Raji (cell line): ENCODE measurements around the gene TMEM151B.

ENCODE experiments used
- POLR2A ChIP-seq: IDR thresholded peaks from 2 replicates; pipeline ENCODE4 v1.6.1; 2011; ENCODE audit warnings: low read depth, low read length, control low read depth; ENCODE audit not compliant: insufficient read depth

The TMEM151B gene

DNA sequence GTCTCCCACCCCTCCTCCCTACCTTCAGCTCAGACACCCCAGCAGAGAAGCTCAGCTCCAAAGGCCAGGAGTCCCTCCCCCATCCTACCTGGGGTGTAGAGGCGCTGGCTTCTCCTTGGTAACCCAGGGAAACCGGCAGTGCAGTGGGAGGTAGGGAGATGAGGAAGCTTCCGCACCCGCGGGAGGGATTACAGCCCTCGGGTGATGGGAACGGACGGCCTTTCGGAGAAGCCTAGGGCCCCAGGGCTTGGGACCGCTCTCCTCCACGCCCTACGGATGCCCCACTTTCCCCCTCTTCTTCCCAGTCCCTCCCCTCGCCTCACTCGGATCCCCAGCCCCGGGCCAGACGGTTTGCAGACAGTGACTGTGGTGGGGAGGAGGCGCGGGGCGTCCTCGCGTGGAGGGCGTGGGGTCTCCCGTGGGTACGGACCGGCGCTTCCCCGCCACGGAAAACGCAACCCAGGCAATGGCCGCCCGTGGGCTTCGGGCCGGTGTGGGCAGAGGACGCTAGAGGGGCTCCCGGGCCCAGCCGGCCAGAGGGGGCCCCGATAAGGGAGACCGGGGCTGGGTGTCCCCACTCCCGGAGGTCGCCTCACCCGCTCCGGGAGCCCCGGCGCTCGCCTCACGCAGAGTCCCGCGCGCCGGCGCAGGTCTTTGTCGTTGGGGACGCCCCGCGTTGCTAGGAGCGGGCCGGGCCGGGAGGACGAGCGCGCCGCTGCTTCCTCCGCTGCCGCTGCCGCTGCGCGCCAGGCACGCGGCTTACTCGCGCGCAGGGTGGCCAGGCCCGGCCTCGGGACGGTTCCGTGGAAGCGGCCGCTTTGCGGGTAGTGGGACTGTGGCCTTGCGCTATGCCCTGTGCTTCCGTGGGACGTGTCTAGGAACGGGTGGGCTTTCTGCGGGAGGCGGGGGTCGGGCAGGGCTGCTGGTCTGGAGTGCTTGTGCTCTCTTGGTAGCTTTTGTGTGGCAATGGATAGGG lies 27.1 kb downstream of the TMEM151B start:
- no peak for TF ChIP-seq POLR2A

DNA sequence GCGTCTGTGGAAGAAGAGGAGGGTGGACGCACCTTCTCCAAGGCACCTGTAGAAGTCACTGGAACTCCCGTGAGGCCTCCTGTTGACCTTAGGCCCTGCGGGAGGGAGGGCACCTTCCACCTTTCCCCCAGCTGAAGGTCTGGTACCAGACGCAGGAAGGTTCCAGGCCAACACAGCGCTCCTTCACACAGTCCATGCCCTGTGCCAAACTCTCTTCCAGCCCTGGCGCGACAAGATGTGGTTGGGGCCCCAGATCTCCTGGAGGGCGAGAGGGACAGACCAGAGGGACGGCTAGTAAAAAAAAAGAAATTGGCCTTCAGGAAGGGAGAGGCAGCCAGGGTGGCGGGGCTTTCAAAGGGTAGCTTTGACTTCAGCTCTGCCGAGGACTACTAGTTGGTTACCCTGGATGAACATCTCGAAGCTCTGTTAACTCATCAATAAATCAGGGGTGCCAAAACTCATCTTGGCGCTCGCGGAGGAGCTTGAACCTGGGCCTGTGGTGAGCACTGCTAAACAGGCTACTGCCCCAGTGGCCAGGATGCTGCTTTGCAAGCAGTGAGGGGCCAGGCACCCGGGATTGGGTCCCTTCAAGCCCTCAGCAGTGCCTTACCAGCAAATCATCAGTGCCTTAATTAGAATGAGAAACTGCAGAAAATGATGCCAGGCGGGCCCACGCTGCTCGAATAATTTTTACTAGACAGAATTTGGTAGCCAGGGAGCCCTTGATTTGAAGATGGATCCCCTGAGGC lies 28.0 kb downstream of the TMEM151B start:
- no peak for TF ChIP-seq POLR2A

- no peak for TF ChIP-seq POLR2A
Observed at GRCh38 chr6:44298864-44299263, 28.6 kb downstream of the TMEM151B start.

DNA sequence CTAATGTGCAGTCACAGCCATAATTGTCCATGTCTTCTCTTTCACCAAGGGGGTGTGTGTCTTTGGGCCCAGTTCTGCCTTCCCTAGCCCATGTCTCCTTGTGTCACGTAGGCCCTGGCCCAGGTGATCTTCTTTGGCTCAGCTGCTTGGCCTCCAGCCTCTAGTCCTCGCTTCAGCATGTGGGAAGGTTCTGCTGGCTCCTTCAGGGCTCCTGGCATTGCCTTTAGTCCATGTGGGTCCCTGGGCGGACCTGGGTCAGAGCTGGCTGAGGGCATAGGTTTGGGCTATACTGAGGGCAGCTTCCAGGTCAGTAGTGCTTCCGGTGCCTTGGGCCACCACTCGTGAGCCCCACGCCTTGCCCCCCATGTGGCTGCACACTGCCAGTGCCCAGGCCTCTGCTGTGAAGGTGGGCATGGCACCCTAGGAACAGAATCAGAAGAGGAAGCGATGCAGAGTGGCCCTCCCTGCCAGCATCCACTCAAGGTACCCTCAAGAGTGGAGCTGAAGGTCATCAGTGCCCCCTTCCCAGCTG lies 30.1 kb downstream of the TMEM151B start:
- no peak for TF ChIP-seq POLR2A

- TF ChIP-seq POLR2A: no peak
Observed at GRCh38 chr6:44301106-44301505, 30.9 kb downstream of the TMEM151B start.

- TF ChIP-seq POLR2A: no peak
Observed at GRCh38 chr6:44301782-44302564, 31.7 kb downstream of the TMEM151B start.

DNA sequence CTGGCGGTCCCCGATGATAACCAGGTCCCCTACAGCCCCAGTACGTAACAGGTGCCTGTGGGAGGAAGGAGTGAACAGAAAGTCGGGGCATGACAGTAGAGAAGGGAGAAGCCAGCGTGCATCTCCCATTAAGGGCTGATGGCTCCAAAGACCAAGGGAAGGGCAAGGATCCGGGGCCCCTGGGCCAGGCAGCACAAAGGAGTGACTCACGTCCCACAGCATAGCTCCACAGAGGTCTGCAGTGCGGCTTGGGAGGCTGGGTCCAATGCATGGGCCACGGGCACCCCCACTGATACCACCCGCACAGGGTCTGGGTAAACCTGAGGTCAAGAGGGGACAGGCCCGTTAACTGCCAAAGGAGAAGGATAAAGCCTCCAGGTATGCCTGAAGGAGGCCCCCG lies 32.6 kb downstream of the TMEM151B start:
- TF ChIP-seq POLR2A: no peak

GRCh38 chr6:44303842-44304241 lies 33.6 kb downstream of the TMEM151B start:
- TF ChIP-seq POLR2A: no peak

GRCh38 chr6:44304282-44305199 lies 34.3 kb downstream of the TMEM151B start:
- no peak for TF ChIP-seq POLR2A

DNA sequence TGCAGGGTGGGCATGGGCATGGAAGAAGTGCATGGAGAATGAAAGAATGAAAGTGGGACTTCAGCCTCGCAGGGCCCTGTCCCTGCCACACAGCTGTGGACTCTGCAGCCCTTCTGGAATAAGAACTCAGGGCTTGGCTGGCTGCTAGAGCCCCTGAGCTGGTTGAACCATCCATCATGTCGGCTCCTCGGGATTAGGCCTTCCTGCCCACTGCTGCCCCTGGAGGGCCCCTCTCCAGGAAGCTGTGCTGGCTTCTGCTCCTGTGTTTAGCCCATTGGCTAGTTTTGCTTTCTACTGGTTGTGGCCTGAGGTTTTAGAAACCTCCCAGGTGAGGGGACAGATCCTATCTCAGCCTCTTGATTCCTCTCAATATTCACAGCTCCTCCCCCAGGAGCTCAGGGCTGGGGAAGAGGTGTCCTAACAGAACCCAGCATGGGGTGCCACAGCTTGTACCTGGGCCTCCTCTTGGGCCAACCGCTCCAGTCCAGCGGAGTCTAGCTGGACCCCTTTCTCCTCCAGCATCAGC lies 35.0 kb downstream of the TMEM151B start:
- TF ChIP-seq POLR2A: no peak

- TF ChIP-seq POLR2A: no peak
Observed at GRCh38 chr6:44306710-44307109, 36.5 kb downstream of the TMEM151B start.

DNA sequence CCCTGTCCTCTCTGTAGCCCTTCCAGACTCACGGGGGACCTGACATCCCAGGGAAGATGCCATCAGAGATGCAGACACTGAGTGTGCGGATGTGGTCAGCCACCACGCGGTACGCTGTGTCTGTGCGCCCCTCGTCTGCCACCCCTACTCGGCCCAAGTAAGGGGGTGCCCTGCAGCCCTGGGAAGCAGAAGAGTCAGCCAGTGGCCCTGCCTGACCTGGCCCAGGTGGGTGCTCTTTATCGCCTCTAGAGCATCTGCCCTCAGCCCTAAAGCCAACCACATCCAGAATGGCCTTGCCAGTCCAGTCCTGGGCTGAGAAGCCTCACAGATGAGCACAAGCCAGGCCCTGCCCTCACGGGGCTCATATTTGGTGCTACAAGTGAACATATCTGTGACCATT lies 37.0 kb downstream of the TMEM151B start:
- TF ChIP-seq POLR2A: no peak

GRCh38 chr6:44309092-44309491 lies 38.8 kb downstream of the TMEM151B start:
- no peak for TF ChIP-seq POLR2A

DNA sequence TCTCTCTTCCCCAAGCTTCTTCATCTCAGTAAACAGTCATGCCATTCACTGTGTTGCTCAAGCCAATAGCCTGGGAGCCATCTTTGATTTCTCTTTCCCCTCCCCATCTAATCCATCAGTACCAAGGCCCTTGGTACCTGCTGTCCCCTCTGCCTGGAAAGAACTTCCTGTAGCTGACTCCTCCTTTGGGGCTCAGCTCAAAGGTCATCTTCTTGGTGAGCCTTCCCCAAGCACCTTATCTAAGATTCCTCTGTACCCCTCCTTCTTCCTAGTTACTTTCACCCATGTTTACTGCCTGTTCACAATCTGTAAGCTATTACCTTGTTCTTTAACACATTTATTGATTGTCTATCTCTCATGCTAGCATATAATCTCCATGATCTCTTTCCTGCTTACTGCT lies 39.4 kb downstream of the TMEM151B start:
- TF ChIP-seq POLR2A: no peak
